ENCODE measurements around the gene OCLN.

DNA sequence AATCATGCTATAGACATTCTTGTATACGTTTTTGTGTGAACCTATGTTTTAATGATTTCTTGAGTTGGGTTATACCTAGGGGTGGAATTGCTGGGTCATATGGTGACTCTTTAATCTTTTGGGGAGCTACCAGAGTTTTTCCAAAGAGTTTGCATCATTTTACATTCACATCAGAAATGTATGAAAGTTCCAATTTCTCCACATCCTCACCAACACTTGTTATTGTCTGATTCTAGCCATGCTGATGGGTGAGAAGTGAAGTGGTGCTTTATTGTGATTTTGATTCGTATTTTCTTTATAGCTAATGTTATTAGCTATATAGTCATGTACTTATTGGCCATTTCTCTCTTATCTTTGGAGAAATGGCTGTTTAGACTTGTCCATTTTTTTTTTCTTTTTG is 18.1 kb downstream of the OCLN start:
- TF ChIP-seq CTCF (IDR thresholded peaks at IDR 0.05; ENCODE audit: poor library complexity): no peak
- no peak for TF ChIP-seq EZH2 (IDR thresholded peaks at IDR 0.05; ENCODE audit: borderline replicate concordance)
- TF ChIP-seq EZH2phosphoT487 (IDR thresholded peaks at IDR 0.05; ENCODE audit: low read depth, severe bottlenecking, unreplicated experiment): no peak
